Liver (tissue), 3 donors: ENCODE data around the gene ATXN7L3.

Experiments used
- CTCF ChIP-seq: fragments of 150-350 bp; IDR thresholded peaks from 2 replicates; pipeline ENCODE4 v1.5.1; 2017; ENCODE audit warnings: improper control_type of control experiment, low read depth, low read length; ENCODE audit not compliant: missing input control
- EGR1 ChIP-seq, 2 donors: IDR thresholded peaks; 2 replicates each; pipeline ENCODE4 v1.6.1; 2016 to 2018; ENCODE audit warnings: antibody characterized with exemption in 2 of 2, low read depth in 2 of 2
- MAX ChIP-seq: IDR thresholded peaks from 2 replicates; pipeline ENCODE4 v1.6.1; 2016; ENCODE audit warnings: antibody characterized with exemption
- REST ChIP-seq: IDR thresholded peaks from 2 replicates; pipeline ENCODE4 v1.6.1; 2016; ENCODE audit warnings: antibody characterized with exemption, mild to moderate bottlenecking
- TAF1 ChIP-seq: conservative IDR thresholded peaks from 2 replicates; pipeline ENCODE4 v1.6.1; 2016; ENCODE audit warnings: antibody characterized with exemption, mild to moderate bottlenecking
- donor health status: healthy.
- donor health status: healthy.

- TF ChIP-seq TAF1 (no peak), MAX (no peak), REST (no peak), EGR1 (IDR thresholded peaks at IDR 0.05; ENCODE audit: low read depth in 2 of 2) (no peak), CTCF (peak; percentile 56)
Measured at GRCh38 chr17:44203731-44204440, 4.2 kb upstream of the ATXN7L3 start.
